Stimulated activated naive CD8-positive, alpha-beta T cell treated with anti-CD3 and anti-CD28 coated beads, Interleukin-15, Interleukin-2, amounts not matched to agents 100 ng/mL and 50 ng/mL, for 24 hours (primary cell): ENCODE data around the gene PPP1R37.

Experiments used
- H3K27ac Mint-ChIP-seq: one replicate; pipeline ENCODE4 v1.8.0; 2021; ENCODE audit warnings: mild to moderate bottlenecking, mixed read lengths
- H3K27me3 Mint-ChIP-seq: one replicate; pipeline ENCODE4 v1.8.0; 2021; ENCODE audit warnings: mixed read lengths
- H3K36me3 Mint-ChIP-seq: one replicate; pipeline ENCODE4 v1.8.0; 2021; ENCODE audit warnings: low read depth, mixed read lengths
- H3K4me1 Mint-ChIP-seq: one replicate; pipeline ENCODE4 v1.8.0; 2021; ENCODE audit warnings: low read depth, mixed read lengths
- H3K4me3 Mint-ChIP-seq: one replicate; pipeline ENCODE4 v1.8.0; 2021; ENCODE audit warnings: mild to moderate bottlenecking, mixed read lengths
- H3K9me3 Mint-ChIP-seq: one replicate; pipeline ENCODE4 v1.8.0; 2021; ENCODE audit warnings: mixed read lengths

The PPP1R37 gene

GRCh38 chr19:45152504-45153338 is 59.7 kb downstream of the PPP1R37 start:
- no peaks in the 10 kb centered on the region for H3K9me3 Mint-ChIP-seq
- H3K27me3 Mint-ChIP-seq, result peaks cover 25% of the 10 kb centered on the region
- H3K4me3 Mint-ChIP-seq, result peak overlapping the region; percentile 68
- peak overlapping the region; percentile 45 for H3K27ac Mint-ChIP-seq
- peaks cover 19% of the 10 kb centered on the region for H3K4me1 Mint-ChIP-seq
- H3K36me3 Mint-ChIP-seq, result no peaks in the 10 kb centered on the region

GRCh38 chr19:45153339-45154063 is 60.5 kb downstream of the PPP1R37 start:
- Mint-ChIP-seq H3K27me3 (peaks cover 25% of the 10 kb centered on the region), H3K27ac (peak overlapping the region; percentile 71), H3K36me3 (no peaks in the 10 kb centered on the region), H3K4me3 (peak overlapping the region; percentile 68), H3K9me3 (no peaks in the 10 kb centered on the region), H3K4me1 (peaks cover 19% of the 10 kb centered on the region)

- Mint-ChIP-seq H3K27me3 (peaks cover 25% of the 10 kb centered on the region), H3K36me3 (no peaks in the 10 kb centered on the region), H3K27ac (peak overlapping the region; percentile 71), H3K4me1 (peaks cover 19% of the 10 kb centered on the region), H3K9me3 (no peaks in the 10 kb centered on the region), H3K4me3 (peak overlapping the region; percentile 45)
Measured at GRCh38 chr19:45154064-45154827, 61.3 kb downstream of the PPP1R37 start.

- Mint-ChIP-seq H3K4me3 (no peak overlapping the region), H3K27ac (no peak overlapping the region), H3K4me1 (peaks cover 18% of the 10 kb centered on the region), H3K36me3 (no peaks in the 10 kb centered on the region), H3K9me3 (no peaks in the 10 kb centered on the region), H3K27me3 (peaks cover 25% of the 10 kb centered on the region)
Measured at GRCh38 chr19:45156011-45156630, 63.1 kb downstream of the PPP1R37 start.

GRCh38 chr19:45156751-45157150 is 63.8 kb downstream of the PPP1R37 start:
- no peak overlapping the region for H3K4me3 Mint-ChIP-seq
- no peak overlapping the region for H3K27ac Mint-ChIP-seq
- H3K27me3 Mint-ChIP-seq, result peaks cover 23% of the 10 kb centered on the region
- no peaks in the 10 kb centered on the region for H3K9me3 Mint-ChIP-seq
- H3K4me1 Mint-ChIP-seq, result peaks cover 12% of the 10 kb centered on the region
- H3K36me3 Mint-ChIP-seq, result no peaks in the 10 kb centered on the region

- Mint-ChIP-seq H3K36me3 (no peaks in the 10 kb centered on the region), H3K9me3 (no peaks in the 10 kb centered on the region), H3K4me1 (peaks cover 9% of the 10 kb centered on the region), H3K4me3 (no peak overlapping the region), H3K27me3 (peaks cover 18% of the 10 kb centered on the region), H3K27ac (no peak overlapping the region)
Measured at GRCh38 chr19:45158503-45159209, 65.7 kb downstream of the PPP1R37 start.

GRCh38 chr19:45159210-45159970 is 66.4 kb downstream of the PPP1R37 start:
- no peak overlapping the region for H3K27ac Mint-ChIP-seq
- no peak overlapping the region for H3K4me3 Mint-ChIP-seq
- peaks cover 11% of the 10 kb centered on the region for H3K27me3 Mint-ChIP-seq
- peaks cover 10% of the 10 kb centered on the region for H3K4me1 Mint-ChIP-seq
- no peaks in the 10 kb centered on the region for H3K36me3 Mint-ChIP-seq
- no peaks in the 10 kb centered on the region for H3K9me3 Mint-ChIP-seq

- Mint-ChIP-seq H3K27ac (no peak overlapping the region), H3K36me3 (no peaks in the 10 kb centered on the region), H3K4me1 (peaks cover 13% of the 10 kb centered on the region), H3K27me3 (peaks cover 10% of the 10 kb centered on the region), H3K4me3 (no peak overlapping the region), H3K9me3 (no peaks in the 10 kb centered on the region)
Measured at GRCh38 chr19:45159971-45160324, 67.0 kb downstream of the PPP1R37 start.

- peaks cover 7% of the 10 kb centered on the region for H3K27me3 Mint-ChIP-seq
- peaks cover 13% of the 10 kb centered on the region for H3K4me1 Mint-ChIP-seq
Measured at GRCh38 chr19:45160870-45161737, 68.1 kb downstream of the PPP1R37 start, which contains the start of gene NKPD1. TSS of gene NKPD1 (minus strand) at chr19:45160982. CDS start at chr19:45160150, 832 bp downstream.

GRCh38 chr19:45161738-45162607 is 69.0 kb downstream of the PPP1R37 start:
- Mint-ChIP-seq H3K36me3 (no peaks in the 10 kb centered on the region), H3K27me3 (peaks cover 4% of the 10 kb centered on the region), H3K4me3 (no peak overlapping the region), H3K27ac (no peak overlapping the region), H3K4me1 (peaks cover 15% of the 10 kb centered on the region), H3K9me3 (no peaks in the 10 kb centered on the region)

More at GRCh38 chr19:45160870-45161737, 68.1 kb downstream of the PPP1R37 start, which contains the start of gene NKPD1:
- no peak within 1 kb of the TSS for H3K27ac Mint-ChIP-seq
- no peak within 1 kb of the TSS for H3K4me3 Mint-ChIP-seq
- no peaks in the 10 kb centered on the region for H3K9me3 Mint-ChIP-seq
- H3K36me3 Mint-ChIP-seq, result no peaks in the 10 kb centered on the region

- no peaks in the 10 kb centered on the region for H3K27me3 Mint-ChIP-seq
Measured at GRCh38 chr19:45162608-45163143, 69.7 kb downstream of the PPP1R37 start.

GRCh38 chr19:45163156-45163555 is 70.2 kb downstream of the PPP1R37 start:
- no peaks in the 10 kb centered on the region for H3K27me3 Mint-ChIP-seq
- no peak overlapping the region for H3K4me3 Mint-ChIP-seq
- H3K4me1 Mint-ChIP-seq, result peaks cover 18% of the 10 kb centered on the region
- no peak overlapping the region for H3K27ac Mint-ChIP-seq
- no peaks in the 10 kb centered on the region for H3K9me3 Mint-ChIP-seq
- no peaks in the 10 kb centered on the region for H3K36me3 Mint-ChIP-seq

More at GRCh38 chr19:45162608-45163143, 69.7 kb downstream of the PPP1R37 start:
- Mint-ChIP-seq H3K4me1 (peaks cover 18% of the 10 kb centered on the region), H3K36me3 (no peaks in the 10 kb centered on the region), H3K4me3 (no peak overlapping the region), H3K9me3 (no peaks in the 10 kb centered on the region), H3K27ac (no peak overlapping the region)
